MM.1S (cell line): ENCODE results near the gene ARMC9.
"Not testable (repeated sequence)": the region's sequence is repeated elsewhere in the genome, so short reads cannot be mapped to it uniquely, and the experiment has no call there.

ENCODE experiments used
- DNase-seq: peaks from one replicate; pipeline ENCODE4 v3.0.0-alpha.2; 2015
- H2AFZ ChIP-seq: fragments of 300-600 bp; sonication (generic); 2 replicates; pipeline ENCODE4 v1.6.0; 2016; ENCODE audit warnings: antibody characterized with exemption, low read length
- H3F3A ChIP-seq: fragments of 300-600 bp; sonication (generic); 2 replicates; pipeline ENCODE4 v1.6.1; 2016; ENCODE audit warnings: mild to moderate bottlenecking, antibody characterized with exemption, low read length, moderate library complexity, mixed read lengths; ENCODE audit not compliant: insufficient read depth
- H3K27ac ChIP-seq: fragments of 300-600 bp; sonication (generic); 2 replicates; pipeline ENCODE4 v1.5.1; 2016; ENCODE audit warnings: mild to moderate bottlenecking, low read length
- H3K27me3 ChIP-seq: fragments of 300-600 bp; sonication (generic); replicated peaks from 2 replicates; pipeline ENCODE4 v1.6.0; 2016; ENCODE audit warnings: low read length; ENCODE audit not compliant: insufficient read depth
- H3K36me3 ChIP-seq: fragments of 300-600 bp; sonication (generic); replicated peaks from 2 replicates; pipeline ENCODE4 v1.6.1; 2016; ENCODE audit warnings: mild to moderate bottlenecking, low read length, mixed read lengths; ENCODE audit not compliant: insufficient read depth
- H3K4me1 ChIP-seq: fragments of 300-600 bp; sonication (generic); 2 replicates; pipeline ENCODE4 v1.6.1; 2016; ENCODE audit warnings: low read length, mixed read lengths
- H3K4me2 ChIP-seq: fragments of 300-600 bp; sonication (generic); 2 replicates; pipeline ENCODE4 v1.6.0; 2016; ENCODE audit warnings: low read depth, low read length
- H3K4me3 ChIP-seq: fragments of 300-600 bp; sonication (generic); 2 replicates; pipeline ENCODE4 v1.5.1; 2016; ENCODE audit warnings: low read length, mixed read lengths
- H3K79me2 ChIP-seq: fragments of 300-600 bp; sonication (generic); 2 replicates; pipeline ENCODE4 v1.6.1; 2016; ENCODE audit warnings: mixed run types, low read length, mixed read lengths
- H3K9ac ChIP-seq: fragments of 300-600 bp; sonication (generic); 2 replicates; pipeline ENCODE4 v1.6.1; 2016; ENCODE audit warnings: low read length, mixed read lengths
- H3K9me2 ChIP-seq: fragments of 300-600 bp; sonication (generic); replicated peaks from 2 replicates; pipeline ENCODE4 v1.6.1; 2016; ENCODE audit warnings: mild to moderate bottlenecking, low read length, mixed read lengths; ENCODE audit not compliant: insufficient read depth
- H3K9me3 ChIP-seq: fragments of 300-600 bp; sonication (generic); replicated peaks from 2 replicates; pipeline ENCODE4 v1.6.1; 2016; ENCODE audit warnings: mild to moderate bottlenecking, low read length, mixed read lengths; ENCODE audit not compliant: insufficient read depth
- H4K20me1 ChIP-seq: fragments of 300-600 bp; sonication (generic); 2 replicates; pipeline ENCODE4 v1.6.1; 2016; ENCODE audit warnings: mild to moderate bottlenecking, low read length, moderate library complexity, mixed read lengths; ENCODE audit not compliant: insufficient read depth
- CTCF ChIP-seq: fragments of 300-600 bp; sonication (generic); IDR thresholded peaks from 2 replicates; pipeline ENCODE4 v1.5.1; 2016; ENCODE audit warnings: antibody characterized with exemption, low read length, mixed read lengths
- EZH2 ChIP-seq: fragments of 300-600 bp; sonication (generic); optimal IDR thresholded peaks from 2 replicates; pipeline ENCODE3; 2017; ENCODE audit warnings: low read depth, mild to moderate bottlenecking, antibody characterized with exemption, low read length, mixed read lengths
- EZH2phosphoT487 ChIP-seq: fragments of 300-600 bp; sonication (generic); IDR thresholded peaks from 2 replicates; pipeline ENCODE4 v1.6.1; 2018; ENCODE audit warnings: antibody characterized with exemption, low read length

Gene ARMC9

GRCh38 chr2:231300020-231300721 is 101.7 kb downstream of the ARMC9 start:
- H3K36me3 ChIP-seq: no peaks in the 10 kb centered on the region
- no peaks in the 10 kb centered on the region for H3K27me3 ChIP-seq
- no peaks in the 10 kb centered on the region for H3F3A ChIP-seq
- H3K4me3 ChIP-seq: no peak overlapping the region
- no peaks in the 10 kb centered on the region for H3K9me3 ChIP-seq
- H3K9ac ChIP-seq: no peak overlapping the region
- H3K27ac ChIP-seq: no peak overlapping the region
- no peaks in the 10 kb centered on the region for H3K4me1 ChIP-seq
- H4K20me1 ChIP-seq: no peaks in the 10 kb centered on the region
- H2AFZ ChIP-seq: no peak overlapping the region
- no peaks in the 10 kb centered on the region for H3K79me2 ChIP-seq
- no peaks in the 10 kb centered on the region for H3K9me2 ChIP-seq
- TF ChIP-seq EZH2: no peak
- no peak for TF ChIP-seq CTCF
- TF ChIP-seq EZH2phosphoT487: no peak
- H3K4me2 ChIP-seq: no peak overlapping the region
- no peak for DNase-seq

DNA sequence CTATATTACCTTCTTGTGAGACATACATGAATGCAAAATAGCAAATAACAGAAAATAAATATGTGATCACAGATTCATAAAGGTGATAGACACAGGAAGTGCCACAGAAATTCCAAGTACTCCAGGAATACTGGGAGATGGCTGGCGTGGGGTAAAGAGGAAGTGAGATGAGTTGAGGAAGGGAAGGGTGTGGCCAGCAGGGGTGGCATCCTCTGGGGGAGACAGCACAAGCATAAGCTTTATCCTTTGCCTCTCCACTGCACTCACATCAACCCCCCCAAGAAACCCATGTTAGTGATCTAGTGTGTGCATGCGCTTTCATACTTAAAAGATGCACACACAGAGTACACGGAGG is 102.3 kb downstream of the ARMC9 start:
- Histone ChIP-seq H4K20me1 (no peaks in the 10 kb centered on the region), H3K9ac (no peak overlapping the region), H3K4me1 (no peaks in the 10 kb centered on the region), H2AFZ (no peak overlapping the region), H3F3A (no peaks in the 10 kb centered on the region), H3K79me2 (no peaks in the 10 kb centered on the region), H3K4me2 (no peak overlapping the region), H3K27me3 (no peaks in the 10 kb centered on the region), H3K36me3 (no peaks in the 10 kb centered on the region), H3K9me2 (no peaks in the 10 kb centered on the region), H3K4me3 (no peak overlapping the region), H3K9me3 (no peaks in the 10 kb centered on the region), H3K27ac (no peak overlapping the region)
- no peak for DNase-seq
- no peak for TF ChIP-seq EZH2
- TF ChIP-seq CTCF: no peak
- TF ChIP-seq EZH2phosphoT487: no peak

- H3K4me2 ChIP-seq, H3K9ac ChIP-seq, DNase-seq, H3K9me3 ChIP-seq, H3K4me3 ChIP-seq, H3K27me3 ChIP-seq, H4K20me1 ChIP-seq, H2AFZ ChIP-seq, H3F3A ChIP-seq, H3K9me2 ChIP-seq, H3K27ac ChIP-seq, H3K36me3 ChIP-seq, H3K4me1 ChIP-seq, H3K79me2 ChIP-seq: not testable (repeated sequence)
These were observed 105.8 kb downstream of the ARMC9 start for GRCh38 chr2:231304259-231304658.

DNA sequence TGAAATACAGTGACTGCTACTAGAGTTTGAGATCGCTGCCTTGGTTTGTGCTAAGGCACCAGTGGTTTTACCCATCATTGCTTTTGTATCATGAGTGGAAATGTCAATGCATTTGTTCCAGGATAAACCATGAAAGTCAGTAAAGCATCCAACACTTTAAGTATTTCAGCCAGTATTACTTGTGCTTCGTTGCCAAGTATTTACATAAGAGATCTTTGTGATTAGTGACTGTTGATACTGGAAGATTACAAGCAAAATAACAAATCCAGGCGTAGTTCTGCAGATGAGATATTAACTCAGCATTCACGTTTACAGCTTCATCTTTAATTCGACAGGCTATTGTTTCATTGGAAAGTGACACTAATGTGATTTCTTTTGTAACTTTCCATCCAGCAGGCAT is 106.8 kb downstream of the ARMC9 start:
- H3K27me3 ChIP-seq: no peaks in the 10 kb centered on the region
- H3K9ac ChIP-seq: no peak overlapping the region
- no peaks in the 10 kb centered on the region for H3K36me3 ChIP-seq
- DNase-seq: no peak
- H3K9me3 ChIP-seq: no peaks in the 10 kb centered on the region
- H2AFZ ChIP-seq: no peak overlapping the region
- no peak overlapping the region for H3K4me3 ChIP-seq
- TF ChIP-seq CTCF (no peak), EZH2 (no peak)
- H3F3A ChIP-seq: no peaks in the 10 kb centered on the region
- H3K9me2 ChIP-seq: no peaks in the 10 kb centered on the region
- no peaks in the 10 kb centered on the region for H4K20me1 ChIP-seq
- H3K4me1 ChIP-seq: no peaks in the 10 kb centered on the region
- H3K79me2 ChIP-seq: no peaks in the 10 kb centered on the region
- H3K27ac ChIP-seq: no peak overlapping the region
- H3K4me2 ChIP-seq: no peak overlapping the region
